BE2C (cell line): ENCODE measurements around the gene PTPRQ.

Experiments
- DNase-seq: peaks from one replicate; pipeline ENCODE4 v3.0.0-alpha.2; 2020
- H3K27me3 ChIP-seq: fragments of 250-450 bp; sonication (Bioruptor Pico); 2 replicates; pipeline ENCODE4 v1.5.1; 2020; ENCODE audit warnings: mild to moderate bottlenecking
- H3K36me3 ChIP-seq: fragments of 250-450 bp; sonication (Bioruptor Pico); 2 replicates; pipeline ENCODE4 v1.5.1; 2020; ENCODE audit warnings: mild to moderate bottlenecking
- H3K4me1 ChIP-seq: fragments of 250-450 bp; sonication (Bioruptor Pico); 2 replicates; pipeline ENCODE4 v1.5.1; 2020
- H3K4me3 ChIP-seq: 2 replicates; pipeline ENCODE4 v1.5.1; 2011; ENCODE audit warnings: low read depth, low read length
- H3K9me3 ChIP-seq: fragments of 250-450 bp; sonication (Bioruptor Pico); 2 replicates; pipeline ENCODE4 v1.5.1; 2020
- TF ChIP-seq, protein P1 (sequence below): IDR thresholded peaks from 2 replicates; pipeline ENCODE4 v1.5.1; 2012; ENCODE audit warnings: mild to moderate bottlenecking, low read depth, low read length

Gene PTPRQ

DNA sequence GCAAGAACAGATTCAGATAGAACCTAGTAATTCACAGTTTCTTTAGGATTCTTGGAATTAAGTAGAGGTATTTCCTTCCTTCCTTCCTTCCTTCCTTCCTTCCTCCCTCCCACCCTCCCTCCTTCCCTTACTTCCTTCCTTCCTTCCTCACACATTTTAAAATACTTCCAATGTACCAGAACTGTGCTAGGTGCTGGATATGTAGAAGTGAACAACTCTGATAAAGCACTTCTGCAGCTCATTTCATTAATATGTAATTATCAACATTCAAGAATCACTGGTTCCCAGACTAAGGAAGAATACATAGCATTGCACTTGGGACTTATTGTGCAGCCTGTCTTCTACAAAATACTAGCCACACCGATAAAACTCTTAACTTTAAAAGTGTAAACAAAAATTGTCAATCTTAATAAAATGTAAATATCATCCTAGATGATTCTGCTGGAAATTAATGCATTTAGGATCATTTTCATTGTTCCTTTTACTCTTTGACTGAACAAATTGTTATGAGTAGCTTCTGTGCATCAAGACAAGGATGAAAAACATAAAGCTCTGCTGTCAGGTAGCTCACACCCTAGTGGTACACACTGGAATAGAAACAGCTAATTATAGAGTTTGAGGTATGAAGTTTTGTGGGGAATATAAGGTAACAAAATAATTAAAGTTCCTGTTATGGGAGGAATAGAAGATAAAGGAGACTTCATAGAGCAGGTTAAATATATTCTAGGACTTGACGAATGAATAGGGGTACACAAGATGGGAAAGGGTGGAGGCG is 163.5 kb downstream of the PTPRQ start:
- DNase-seq, result no peak
- H3K36me3 ChIP-seq, result no peaks in the 10 kb centered on the region
- no peaks in the 10 kb centered on the region for H3K9me3 ChIP-seq
- no peaks in the 10 kb centered on the region for H3K27me3 ChIP-seq
- H3K4me3 ChIP-seq, result no peak overlapping the region
- TF ChIP-seq, protein P1, sequence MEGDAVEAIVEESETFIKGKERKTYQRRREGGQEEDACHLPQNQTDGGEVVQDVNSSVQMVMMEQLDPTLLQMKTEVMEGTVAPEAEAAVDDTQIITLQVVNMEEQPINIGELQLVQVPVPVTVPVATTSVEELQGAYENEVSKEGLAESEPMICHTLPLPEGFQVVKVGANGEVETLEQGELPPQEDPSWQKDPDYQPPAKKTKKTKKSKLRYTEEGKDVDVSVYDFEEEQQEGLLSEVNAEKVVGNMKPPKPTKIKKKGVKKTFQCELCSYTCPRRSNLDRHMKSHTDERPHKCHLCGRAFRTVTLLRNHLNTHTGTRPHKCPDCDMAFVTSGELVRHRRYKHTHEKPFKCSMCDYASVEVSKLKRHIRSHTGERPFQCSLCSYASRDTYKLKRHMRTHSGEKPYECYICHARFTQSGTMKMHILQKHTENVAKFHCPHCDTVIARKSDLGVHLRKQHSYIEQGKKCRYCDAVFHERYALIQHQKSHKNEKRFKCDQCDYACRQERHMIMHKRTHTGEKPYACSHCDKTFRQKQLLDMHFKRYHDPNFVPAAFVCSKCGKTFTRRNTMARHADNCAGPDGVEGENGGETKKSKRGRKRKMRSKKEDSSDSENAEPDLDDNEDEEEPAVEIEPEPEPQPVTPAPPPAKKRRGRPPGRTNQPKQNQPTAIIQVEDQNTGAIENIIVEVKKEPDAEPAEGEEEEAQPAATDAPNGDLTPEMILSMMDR, result peak; percentile 25
- H3K4me1 ChIP-seq, result no peaks in the 10 kb centered on the region

DNA sequence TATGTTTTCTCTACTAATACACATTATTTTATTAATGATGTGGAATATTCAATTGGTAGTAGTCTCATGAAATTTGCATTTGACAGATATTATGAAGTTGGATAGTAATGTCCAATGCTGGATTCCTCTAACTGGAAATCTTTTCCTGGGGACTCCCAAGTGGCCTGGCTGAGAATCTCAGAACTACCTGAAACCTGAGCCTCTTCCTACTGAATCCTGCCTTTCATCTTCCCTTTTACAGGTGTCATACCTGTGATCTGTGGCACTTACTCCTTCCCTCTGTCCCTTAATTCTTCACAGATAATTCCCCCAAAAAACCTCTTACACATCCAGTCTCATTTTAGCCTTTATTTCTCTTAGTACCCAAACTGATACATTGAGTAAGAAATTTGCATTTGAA is 173.7 kb downstream of the PTPRQ start:
- Histone ChIP-seq H3K4me1 (no peaks in the 10 kb centered on the region), H3K36me3 (no peaks in the 10 kb centered on the region), H3K9me3 (no peaks in the 10 kb centered on the region), H3K4me3 (no peak overlapping the region), H3K27me3 (no peaks in the 10 kb centered on the region)
- TF ChIP-seq, protein P1, result no peak
- DNase-seq, result no peak

- H3K27me3 ChIP-seq, result no peaks in the 10 kb centered on the region; the same call in 1 of the 2 replicates
- no peak for DNase-seq
- no peaks in the 10 kb centered on the region for H3K36me3 ChIP-seq
- H3K4me1 ChIP-seq, result no peaks in the 10 kb centered on the region
- H3K9me3 ChIP-seq, result no peaks in the 10 kb centered on the region
- no peak overlapping the region for H3K4me3 ChIP-seq
- TF ChIP-seq, protein P1, result no peak
Observed at GRCh38 chr12:80620281-80620680, 176.2 kb downstream of the PTPRQ start.

GRCh38 chr12:80622271-80622670 is 178.2 kb downstream of the PTPRQ start:
- Histone ChIP-seq H3K9me3 (no peaks in the 10 kb centered on the region), H3K27me3 (no peaks in the 10 kb centered on the region; the same call in 1 of the 2 replicates), H3K4me1 (no peaks in the 10 kb centered on the region), H3K4me3 (no peak overlapping the region), H3K36me3 (no peaks in the 10 kb centered on the region)
- DNase-seq, result no peak
- TF ChIP-seq, protein P1, result peak; percentile 35

- no peaks in the 10 kb centered on the region for H3K9me3 ChIP-seq
- TF ChIP-seq, protein P1, result no peak
- no peaks in the 10 kb centered on the region; the same call in 1 of the 2 replicates for H3K27me3 ChIP-seq
- no peaks in the 10 kb centered on the region for H3K36me3 ChIP-seq
- H3K4me3 ChIP-seq, result no peak overlapping the region
- DNase-seq, result no peak
- H3K4me1 ChIP-seq, result no peaks in the 10 kb centered on the region
Observed at GRCh38 chr12:80625051-80625450, 181.0 kb downstream of the PTPRQ start.

DNA sequence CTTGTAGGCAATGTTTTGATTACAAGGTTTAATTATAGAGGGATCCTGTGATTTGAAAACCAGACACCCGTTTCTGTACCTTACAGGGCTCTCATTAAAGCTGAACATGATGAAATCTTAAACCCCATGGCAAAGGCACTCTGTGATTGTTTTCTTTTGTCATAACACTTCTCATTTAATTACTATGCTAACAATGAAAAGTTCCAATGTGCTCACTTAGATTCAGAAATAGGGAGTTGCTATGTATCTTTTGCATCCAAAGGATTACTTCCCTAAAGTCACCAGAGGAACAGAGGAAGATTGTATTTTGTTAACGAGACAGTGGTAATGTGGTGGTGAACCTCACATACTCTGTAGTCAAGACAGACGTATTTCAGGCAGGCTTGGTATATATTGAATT is 181.9 kb downstream of the PTPRQ start:
- Histone ChIP-seq H3K4me3 (no peak overlapping the region), H3K27me3 (no peaks in the 10 kb centered on the region; the same call in 1 of the 2 replicates), H3K9me3 (no peaks in the 10 kb centered on the region), H3K4me1 (no peaks in the 10 kb centered on the region), H3K36me3 (no peaks in the 10 kb centered on the region)
- TF ChIP-seq, protein P1, result no peak
- DNase-seq, result no peak
